Measurements from ENCODE around the gene COL6A1.

The COL6A1 gene

GRCh38 chr21:45980697-45981096, 873 bp upstream of the COL6A1 start:
- H3K27me3 ChIP-seq (ENCODE audit: control insufficient read depth, insufficient read depth, low read length), result peaks cover 15% of the 10 kb centered on the region
- H3K4me1 ChIP-seq (ENCODE audit: control insufficient read depth, insufficient read depth, low read length), result peaks cover 8% of the 10 kb centered on the region
- H3K4me3 ChIP-seq (ENCODE audit: low read depth, low read length), result peak overlapping the region; percentile 67
- no peak overlapping the region for H3K9ac ChIP-seq (ENCODE audit: low read depth, low read length)
- no peaks in the 10 kb centered on the region for H3K9me3 ChIP-seq (ENCODE audit: control insufficient read depth, insufficient read depth, low read length)
- peaks cover 18% of the 10 kb centered on the region for H3K36me3 ChIP-seq (ENCODE audit: control insufficient read depth, insufficient read depth, low read length)

GRCh38 chr21:45982092-45982757, 655 bp downstream of the COL6A1 start:
- Histone ChIP-seq H3K4me3 (ENCODE audit: low read depth, low read length) (peak overlapping the region; percentile 73), H3K9me3 (ENCODE audit: control insufficient read depth, insufficient read depth, low read length) (no peaks in the 10 kb centered on the region), H3K9ac (ENCODE audit: low read depth, low read length) (peak overlapping the region; percentile 79), H3K4me1 (ENCODE audit: control insufficient read depth, insufficient read depth, low read length) (peaks cover 8% of the 10 kb centered on the region), H3K27me3 (ENCODE audit: control insufficient read depth, insufficient read depth, low read length) (peaks cover 15% of the 10 kb centered on the region), H3K36me3 (ENCODE audit: control insufficient read depth, insufficient read depth, low read length) (peaks cover 32% of the 10 kb centered on the region)

- peak overlapping the region; percentile 73 for H3K4me3 ChIP-seq (ENCODE audit: low read depth, low read length)
- H3K36me3 ChIP-seq (ENCODE audit: control insufficient read depth, insufficient read depth, low read length), result peaks cover 36% of the 10 kb centered on the region
- H3K9ac ChIP-seq (ENCODE audit: low read depth, low read length), result peak overlapping the region; percentile 79
- peaks cover 15% of the 10 kb centered on the region for H3K27me3 ChIP-seq (ENCODE audit: control insufficient read depth, insufficient read depth, low read length)
- peaks cover 8% of the 10 kb centered on the region for H3K4me1 ChIP-seq (ENCODE audit: control insufficient read depth, insufficient read depth, low read length)
- no peaks in the 10 kb centered on the region for H3K9me3 ChIP-seq (ENCODE audit: control insufficient read depth, insufficient read depth, low read length)
These were observed 1.4 kb downstream of the COL6A1 start for GRCh38 chr21:45982758-45983648.

GRCh38 chr21:45983649-45983965, 2.0 kb downstream of the COL6A1 start:
- peaks cover 15% of the 10 kb centered on the region for H3K27me3 ChIP-seq (ENCODE audit: control insufficient read depth, insufficient read depth, low read length)
- peaks cover 36% of the 10 kb centered on the region for H3K36me3 ChIP-seq (ENCODE audit: control insufficient read depth, insufficient read depth, low read length)
- no peaks in the 10 kb centered on the region for H3K9me3 ChIP-seq (ENCODE audit: control insufficient read depth, insufficient read depth, low read length)
- peaks cover 4% of the 10 kb centered on the region for H3K4me1 ChIP-seq (ENCODE audit: control insufficient read depth, insufficient read depth, low read length)
- H3K4me3 ChIP-seq (ENCODE audit: low read depth, low read length), result no peak overlapping the region
- no peak overlapping the region for H3K9ac ChIP-seq (ENCODE audit: low read depth, low read length)

GRCh38 chr21:45983981-45984551, 2.5 kb downstream of the COL6A1 start:
- Histone ChIP-seq H3K4me1 (ENCODE audit: control insufficient read depth, insufficient read depth, low read length) (peaks cover 4% of the 10 kb centered on the region), H3K36me3 (ENCODE audit: control insufficient read depth, insufficient read depth, low read length) (peaks cover 40% of the 10 kb centered on the region), H3K4me3 (ENCODE audit: low read depth, low read length) (no peak overlapping the region), H3K9me3 (ENCODE audit: control insufficient read depth, insufficient read depth, low read length) (no peaks in the 10 kb centered on the region), H3K27me3 (ENCODE audit: control insufficient read depth, insufficient read depth, low read length) (peaks cover 15% of the 10 kb centered on the region), H3K9ac (ENCODE audit: low read depth, low read length) (no peak overlapping the region)

GRCh38 chr21:45984584-45985095, 3.1 kb downstream of the COL6A1 start:
- Histone ChIP-seq H3K4me1 (ENCODE audit: control insufficient read depth, insufficient read depth, low read length) (peaks cover 4% of the 10 kb centered on the region), H3K27me3 (ENCODE audit: control insufficient read depth, insufficient read depth, low read length) (peaks cover 15% of the 10 kb centered on the region), H3K4me3 (ENCODE audit: low read depth, low read length) (no peak overlapping the region), H3K36me3 (ENCODE audit: control insufficient read depth, insufficient read depth, low read length) (peaks cover 44% of the 10 kb centered on the region), H3K9ac (ENCODE audit: low read depth, low read length) (no peak overlapping the region), H3K9me3 (ENCODE audit: control insufficient read depth, insufficient read depth, low read length) (no peaks in the 10 kb centered on the region)

- Histone ChIP-seq H3K9me3 (ENCODE audit: control insufficient read depth, insufficient read depth, low read length) (no peaks in the 10 kb centered on the region), H3K4me1 (ENCODE audit: control insufficient read depth, insufficient read depth, low read length) (peaks cover 3% of the 10 kb centered on the region), H3K27me3 (ENCODE audit: control insufficient read depth, insufficient read depth, low read length) (peaks cover 9% of the 10 kb centered on the region), H3K36me3 (ENCODE audit: control insufficient read depth, insufficient read depth, low read length) (peaks cover 51% of the 10 kb centered on the region), H3K4me3 (ENCODE audit: low read depth, low read length) (no peak overlapping the region), H3K9ac (ENCODE audit: low read depth, low read length) (no peak overlapping the region)
These were observed 4.1 kb downstream of the COL6A1 start for GRCh38 chr21:45985471-45986315.

- Histone ChIP-seq H3K4me1 (ENCODE audit: control insufficient read depth, insufficient read depth, low read length) (no peaks in the 10 kb centered on the region), H3K36me3 (ENCODE audit: control insufficient read depth, insufficient read depth, low read length) (peaks cover 56% of the 10 kb centered on the region), H3K4me3 (ENCODE audit: low read depth, low read length) (no peak overlapping the region), H3K27me3 (ENCODE audit: control insufficient read depth, insufficient read depth, low read length) (peaks cover 5% of the 10 kb centered on the region), H3K9ac (ENCODE audit: low read depth, low read length) (no peak overlapping the region), H3K9me3 (ENCODE audit: control insufficient read depth, insufficient read depth, low read length) (no peaks in the 10 kb centered on the region)
These were observed 4.9 kb downstream of the COL6A1 start for GRCh38 chr21:45986316-45987051.

GRCh38 chr21:45987121-45987711, 5.6 kb downstream of the COL6A1 start:
- no peaks in the 10 kb centered on the region for H3K4me1 ChIP-seq (ENCODE audit: control insufficient read depth, insufficient read depth, low read length)
- peaks cover 63% of the 10 kb centered on the region for H3K36me3 ChIP-seq (ENCODE audit: control insufficient read depth, insufficient read depth, low read length)
- H3K9ac ChIP-seq (ENCODE audit: low read depth, low read length), result no peak overlapping the region
- no peak overlapping the region for H3K4me3 ChIP-seq (ENCODE audit: low read depth, low read length)
- H3K27me3 ChIP-seq (ENCODE audit: control insufficient read depth, insufficient read depth, low read length), result peaks cover 5% of the 10 kb centered on the region
- H3K9me3 ChIP-seq (ENCODE audit: control insufficient read depth, insufficient read depth, low read length), result no peaks in the 10 kb centered on the region

GRCh38 chr21:45988366-45989347, 7.1 kb downstream of the COL6A1 start:
- Histone ChIP-seq H3K9ac (ENCODE audit: low read depth, low read length) (no peak overlapping the region), H3K4me1 (ENCODE audit: control insufficient read depth, insufficient read depth, low read length) (no peaks in the 10 kb centered on the region), H3K36me3 (ENCODE audit: control insufficient read depth, insufficient read depth, low read length) (peaks cover 77% of the 10 kb centered on the region)

More at GRCh38 chr21:45988366-45989347, 7.1 kb downstream of the COL6A1 start:
- Histone ChIP-seq H3K9me3 (ENCODE audit: control insufficient read depth, insufficient read depth, low read length) (no peaks in the 10 kb centered on the region), H3K4me3 (ENCODE audit: low read depth, low read length) (no peak overlapping the region), H3K27me3 (ENCODE audit: control insufficient read depth, insufficient read depth, low read length) (peaks cover 5% of the 10 kb centered on the region)

All from iPS-15b (cell line).